Stomach (tissue), 9 donors: ENCODE results near the gene SPECC1. TPM values are rescaled to one million over a fixed set of nuclear protein-coding genes. Genes with fewer than 3 reads are reported as not detected.

Source experiments
- DNase-seq, 2 donors: peaks; one replicate each; pipeline versions ENCODE4 v3.0.0 to v3.0.0-alpha.2; 2013 to 2019
- H3K27ac ChIP-seq, 5 donors: fragments of 200-600 bp in 4 of 5; sonication (generic) in 4 of 5; one replicate each; pipeline ENCODE4 v1.5.1; 2013 to 2019; ENCODE audit warnings: mild to moderate bottlenecking in 1 of 5, moderate library complexity in 1 of 5
- H3K27me3 ChIP-seq, 3 donors: fragments of 200-600 bp; sonication (generic); one replicate each; pipeline ENCODE4 v1.5.1; 2017 to 2019; ENCODE audit warnings: mixed run types in 1 of 3
- H3K36me3 ChIP-seq, 4 donors: fragments of 200-600 bp; sonication (generic); 1 replicate in 3 of 4; 2 replicates in 1 of 4; pipeline ENCODE4 v1.5.1; 2016 to 2019
- H3K4me1 ChIP-seq, 4 donors: fragments of 200-600 bp; sonication (generic); one replicate each; pipeline ENCODE4 v1.5.1; 2016 to 2019
- H3K4me3 ChIP-seq, 4 donors: fragments of 200-600 bp; sonication (generic) in 3 of 4; one replicate each; pipeline ENCODE4 v1.5.1; 2016 to 2019; ENCODE audit warnings: mild to moderate bottlenecking in 1 of 4
- H3K9me3 ChIP-seq, 4 donors: fragments of 200-600 bp; sonication (generic); one replicate each; pipeline ENCODE4 v1.5.1; 2016 to 2019
- CTCF ChIP-seq, 7 experiments: fragments of 450-650 bp in 4 of 7; fragments of 200-600 bp in 3 of 7; sonication (generic) in 3 of 7; IDR thresholded peaks; one replicate each; pipeline ENCODE4 v1.5.1; 2016 to 2019; ENCODE audit warnings: antibody characterized with exemption in 7 of 7, control low read depth in 2 of 7, mild to moderate bottlenecking in 1 of 7
- EP300 ChIP-seq: sonication (generic); formaldehyde crosslinking; IDR thresholded peaks from one replicate; pipeline ENCODE4 v1.6.1; 2017; ENCODE audit warnings: antibody characterized with exemption
- POLR2A ChIP-seq, 4 donors: fragments of 450-650 bp; IDR thresholded peaks; one replicate each; pipeline ENCODE4 v1.6.1; 2016; ENCODE audit warnings: antibody characterized with exemption in 4 of 4, control low read depth in 2 of 4, mild to moderate bottlenecking in 1 of 4, moderate library complexity in 1 of 4
- POLR2AphosphoS5 ChIP-seq, 3 donors: sonication (generic); formaldehyde crosslinking; IDR thresholded peaks; one replicate each; pipeline ENCODE4 v1.6.1; 2016; ENCODE audit warnings: antibody characterized with exemption in 3 of 3
- WGBS, 5 donors: extraction: QIAGEN DNeasy Blood & Tissue Kit in 3 of 5; methylation state at CpG; one replicate each; pipeline versions ENCODE4 v1.1.5 to v1.1.7; 2013 to 2018; 5-methylcytosine and 5-hydroxymethylcytosine counted together
- intact Hi-C: fragments of 100-400 bp; cut with DNase I; formaldehyde crosslinking; loops from one replicate; pipeline ENCODE4 v1.15.1; 2023; ENCODE audit warnings: low total_unique reads
- polyA plus RNA-seq, 3 donors: library from polyadenylated mRNA; stranded (reverse); fragments of 200-250 nt; gene quantifications; one replicate each; pipeline ENCODE4 v1.2.3, GENCODE V29; 2013
- total RNA-seq, 5 donors: library from RNA; depleted of rRNA; stranded (reverse); fragments of >200 nt; gene quantifications; one replicate each; pipeline versions ENCODE4 v1.1.0 to v1.2.3, GENCODE V29; 2014 to 2016
- donor health status: healthy with polysubstance abuse.
- donor health status: Bipolar disorder and iron deficiency.
- donor health status: healthy.

Gene SPECC1
- total and polyA plus RNA-seq, 8 donors: 12.8 to 161 (median 34.5) TPM

- intact Hi-C loops: no loop called here
- WGBS, 5 donors: 75 to 85% (median 83%) methylated on average over 5 of the region's 5 CpGs
- DNase-seq: no peak
- no peak for TF ChIP-seq CTCF (IDR thresholded peaks at IDR 0.05)
- TF ChIP-seq POLR2A (IDR thresholded peaks at IDR 0.05): no peak
- Histone ChIP-seq H3K36me3 (peaks cover 0 to 12% (median 4%) of the 10 kb centered on the region in 4 donors), H3K4me3 (no peak overlapping the region), H3K4me1 (peaks cover 0 to 28% (median 5%) of the 10 kb centered on the region in 4 donors), H3K27me3 (no peaks in the 10 kb centered on the region), H3K9me3 (no peaks in the 10 kb centered on the region), H3K27ac (no peak overlapping the region)
Measured at GRCh38 chr17:20205609-20206008, 196.4 kb downstream of the SPECC1 start.

- H3K27me3 ChIP-seq: no peaks in the 10 kb centered on the region
- H3K36me3 ChIP-seq: peaks cover 0 to 13% (median 4%) of the 10 kb centered on the region in 4 donors
- no peak for TF ChIP-seq POLR2A (IDR thresholded peaks at IDR 0.05)
- TF ChIP-seq CTCF (IDR thresholded peaks at IDR 0.05): no peak
- no peak for TF ChIP-seq POLR2AphosphoS5 (IDR thresholded peaks at IDR 0.05)
- TF ChIP-seq EP300: no peak
- 70 to 79% (median 74%) methylated on average over 3 of the region's 3 CpGs for WGBS, 5 donors
- H3K27ac ChIP-seq: no peak overlapping the region
- intact Hi-C loops: no loop called here
- peaks cover 0 to 28% (median 5%) of the 10 kb centered on the region in 4 donors for H3K4me1 ChIP-seq
- H3K9me3 ChIP-seq: no peaks in the 10 kb centered on the region
- no peak overlapping the region for H3K4me3 ChIP-seq
- peak in 1 of 2 donors; percentile 43 for DNase-seq
Measured at GRCh38 chr17:20206068-20206467, 196.9 kb downstream of the SPECC1 start.

- peaks cover 0 to 13% (median 4%) of the 10 kb centered on the region in 4 donors for H3K36me3 ChIP-seq
- TF ChIP-seq CTCF (IDR thresholded peaks at IDR 0.05) (no peak), POLR2AphosphoS5 (IDR thresholded peaks at IDR 0.05) (no peak), EP300 (no peak), POLR2A (IDR thresholded peaks at IDR 0.05) (no peak)
- no peak overlapping the region for H3K4me3 ChIP-seq
- peaks cover 0 to 27% (median 5%) of the 10 kb centered on the region in 4 donors for H3K4me1 ChIP-seq
- intact Hi-C loops: no loop called here
- H3K27me3 ChIP-seq: no peaks in the 10 kb centered on the region
- H3K9me3 ChIP-seq: no peaks in the 10 kb centered on the region
- DNase-seq: no peak
- 31 to 40% (median 32%) methylated on average over 3 of the region's 3 CpGs for WGBS, 5 donors
- H3K27ac ChIP-seq: no peak overlapping the region
Measured at GRCh38 chr17:20206591-20206990, 197.4 kb downstream of the SPECC1 start.

GRCh38 chr17:20207262-20207985 lies 198.3 kb downstream of the SPECC1 start:
- WGBS, 5 donors: 84 to 92% (median 87%) methylated on average over 2 of the region's 2 CpGs
- Histone ChIP-seq H3K27me3 (no peaks in the 10 kb centered on the region), H3K27ac (no peak overlapping the region), H3K4me3 (no peak overlapping the region), H3K9me3 (no peaks in the 10 kb centered on the region), H3K4me1 (peaks cover 0 to 19% (median 2%) of the 10 kb centered on the region in 4 donors), H3K36me3 (peaks cover 0 to 13% (median 4%) of the 10 kb centered on the region in 4 donors)
- intact Hi-C loops: no loop called here
- no peak for DNase-seq
- TF ChIP-seq POLR2AphosphoS5 (IDR thresholded peaks at IDR 0.05) (no peak), POLR2A (IDR thresholded peaks at IDR 0.05) (no peak), EP300 (no peak), CTCF (IDR thresholded peaks at IDR 0.05) (no peak)
